Muscle layer of duodenum (tissue), 2 donors: Measurements from ENCODE around the gene RASGEF1B.

Experiments
- H3K27ac ChIP-seq: one replicate; pipeline ENCODE4 v1.7.0; 2013; ENCODE audit warnings: mild to moderate bottlenecking, low read length
- H3K27me3 ChIP-seq: one replicate; pipeline ENCODE4 v1.7.0; 2013; ENCODE audit warnings: low read depth, mild to moderate bottlenecking, control low read depth, low read length
- H3K36me3 ChIP-seq, 2 donors: one replicate each; pipeline ENCODE4 v1.7.0; 2013; ENCODE audit warnings: low read length in 2 of 2, control low read depth in 1 of 2, mild to moderate bottlenecking in 1 of 2; ENCODE audit not compliant: insufficient read depth in 2 of 2, control insufficient read depth in 1 of 2
- H3K4me1 ChIP-seq, 2 donors: one replicate each; pipeline ENCODE4 v1.7.0; 2013; ENCODE audit warnings: low read length in 2 of 2, mild to moderate bottlenecking in 2 of 2, control low read depth in 1 of 2, moderate library complexity in 1 of 2; ENCODE audit not compliant: insufficient read depth in 2 of 2, control insufficient read depth in 1 of 2
- H3K4me3 ChIP-seq, 2 donors: one replicate each; pipeline ENCODE4 v1.7.0; 2013; ENCODE audit warnings: low read length in 2 of 2, low read depth in 1 of 2, mild to moderate bottlenecking in 1 of 2
- H3K9me3 ChIP-seq, 2 donors: one replicate each; pipeline ENCODE4 v1.7.0; 2013; ENCODE audit warnings: low read length in 2 of 2, control low read depth in 1 of 2, mild to moderate bottlenecking in 1 of 2; ENCODE audit not compliant: control insufficient read depth in 1 of 2
- donor health status: healthy.

Gene RASGEF1B

GRCh38 chr4:81508411-81509185 is 36.9 kb upstream of the RASGEF1B start:
- no peaks in the 10 kb centered on the region for H3K36me3 ChIP-seq
- no peaks in the 10 kb centered on the region for H3K4me1 ChIP-seq
- no peak overlapping the region for H3K4me3 ChIP-seq
- no peaks in the 10 kb centered on the region for H3K27me3 ChIP-seq
- H3K27ac ChIP-seq: no peak overlapping the region
- H3K9me3 ChIP-seq: no peaks in the 10 kb centered on the region

DNA sequence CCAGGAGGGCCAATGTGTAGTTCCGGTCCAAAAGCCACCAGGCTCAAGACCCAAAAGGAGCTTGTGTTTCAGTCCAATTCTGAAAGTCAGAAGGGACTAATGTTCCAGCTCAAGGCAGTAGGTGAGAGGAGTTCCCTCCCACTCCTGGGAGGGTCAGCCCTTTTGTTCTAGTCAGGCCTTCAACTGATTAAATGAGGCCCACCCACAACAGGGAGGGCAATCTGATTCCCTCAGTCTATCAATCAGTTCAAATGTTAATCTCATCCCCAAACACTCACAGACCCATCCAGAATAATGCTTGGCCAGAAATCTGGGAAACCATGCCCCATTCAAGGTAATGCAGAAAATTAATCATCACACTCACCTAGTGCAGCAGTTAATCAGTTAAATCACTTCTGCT is 35.8 kb upstream of the RASGEF1B start:
- Histone ChIP-seq H3K27me3 (no peaks in the 10 kb centered on the region), H3K4me1 (no peaks in the 10 kb centered on the region), H3K4me3 (no peak overlapping the region), H3K27ac (no peak overlapping the region), H3K9me3 (no peaks in the 10 kb centered on the region), H3K36me3 (no peaks in the 10 kb centered on the region)

DNA sequence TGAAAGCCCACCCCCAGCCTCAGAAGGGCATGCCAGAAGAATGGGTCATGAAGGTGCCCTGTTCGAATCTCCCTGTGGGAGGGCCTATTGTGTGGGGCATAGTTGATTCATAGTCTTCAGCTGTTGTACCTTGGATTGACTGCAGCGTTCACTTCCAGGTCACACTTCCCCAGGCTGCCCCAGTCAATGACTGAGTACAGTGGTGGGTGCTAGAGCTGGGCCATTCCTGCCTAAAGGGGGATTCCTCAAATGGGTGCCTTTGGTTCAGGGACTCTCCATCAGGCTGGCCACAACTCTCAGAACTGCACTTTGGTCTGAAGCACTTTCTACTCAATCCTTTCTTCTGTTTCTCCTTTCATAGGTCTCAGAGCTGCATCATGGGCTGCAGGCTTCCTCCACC is 35.0 kb upstream of the RASGEF1B start:
- Histone ChIP-seq H3K4me1 (no peaks in the 10 kb centered on the region), H3K27me3 (no peaks in the 10 kb centered on the region), H3K27ac (no peak overlapping the region)

GRCh38 chr4:81505726-81506125 is 34.0 kb upstream of the RASGEF1B start:
- no peaks in the 10 kb centered on the region for H3K36me3 ChIP-seq
- peak overlapping the region; percentile 52 for H3K27ac ChIP-seq
- H3K4me1 ChIP-seq: no peaks in the 10 kb centered on the region
- H3K4me3 ChIP-seq: no peak overlapping the region
- no peaks in the 10 kb centered on the region for H3K27me3 ChIP-seq
- no peaks in the 10 kb centered on the region for H3K9me3 ChIP-seq

More for the DNA sequence above, 35.0 kb upstream of the RASGEF1B start:
- H3K36me3 ChIP-seq: no peaks in the 10 kb centered on the region
- no peak overlapping the region for H3K4me3 ChIP-seq
- H3K9me3 ChIP-seq: no peaks in the 10 kb centered on the region

DNA sequence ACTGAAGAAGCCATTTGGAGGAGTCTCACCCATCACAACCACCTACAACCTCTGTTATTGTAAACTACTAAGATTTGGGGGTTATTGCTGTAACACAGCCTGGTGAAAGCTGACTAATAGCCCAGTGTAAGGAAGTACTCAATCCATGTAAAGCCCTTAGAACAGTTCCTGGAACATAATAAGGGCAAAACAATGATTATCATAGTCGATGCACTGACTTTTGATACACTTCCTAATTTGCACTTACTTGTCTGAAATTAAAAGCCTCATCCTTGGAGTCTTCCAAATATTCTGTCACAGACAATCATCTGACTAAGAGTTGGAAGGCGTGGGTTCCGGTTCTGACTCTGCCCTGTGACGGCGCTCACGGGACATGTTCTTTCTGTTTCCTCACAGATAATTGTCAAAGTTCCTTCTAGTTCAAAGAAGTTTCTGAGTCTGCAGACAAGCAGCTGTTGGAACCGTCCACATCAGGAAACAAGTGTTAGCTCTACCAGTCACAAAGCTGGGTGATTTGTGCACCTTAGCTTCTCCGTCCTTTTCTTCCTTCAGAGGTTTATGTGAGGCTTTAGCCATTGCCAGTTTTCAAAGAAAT is 33.4 kb upstream of the RASGEF1B start:
- Histone ChIP-seq H3K4me1 (no peaks in the 10 kb centered on the region), H3K4me3 (no peak overlapping the region), H3K27ac (peak overlapping the region; percentile 59), H3K27me3 (no peaks in the 10 kb centered on the region), H3K9me3 (no peaks in the 10 kb centered on the region), H3K36me3 (no peaks in the 10 kb centered on the region)

DNA sequence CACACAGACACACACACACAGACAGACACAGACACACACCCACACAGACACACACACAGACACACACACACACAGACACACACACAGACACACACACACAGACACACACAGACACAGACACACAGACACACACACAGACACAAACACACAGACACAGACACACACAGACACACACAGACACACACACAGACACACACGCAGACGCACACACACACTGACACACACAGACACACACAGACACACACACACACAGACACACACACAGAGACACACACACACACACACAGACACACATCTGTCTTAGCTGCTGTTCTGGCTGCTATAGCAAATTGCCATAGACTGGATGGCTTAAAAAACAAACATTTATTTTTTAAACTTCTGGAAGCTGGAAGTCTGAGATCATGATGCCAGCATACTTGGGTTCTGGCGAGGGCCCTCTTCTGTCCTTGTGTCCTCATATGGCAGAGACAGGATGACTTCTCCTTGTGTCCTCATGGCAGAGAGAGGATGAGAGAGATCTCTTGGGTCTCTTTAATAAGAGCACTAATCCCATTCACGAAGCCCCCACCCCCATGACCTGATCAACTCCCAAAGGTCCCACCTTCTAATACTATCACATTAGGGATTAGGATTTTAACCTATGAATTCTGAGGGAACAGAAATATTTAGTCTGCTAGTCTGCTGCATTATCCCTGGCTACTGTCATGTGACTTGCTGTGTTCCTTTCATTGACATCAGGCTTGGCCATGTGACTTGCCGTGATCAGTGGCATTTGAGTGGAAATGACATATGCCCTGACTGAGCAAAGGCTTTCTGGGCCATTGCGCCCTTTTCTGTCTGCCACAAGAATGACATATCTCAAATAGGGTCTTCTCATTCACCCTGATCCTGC is 32.7 kb upstream of the RASGEF1B start:
- no peaks in the 10 kb centered on the region for H3K9me3 ChIP-seq
- H3K27me3 ChIP-seq: no peaks in the 10 kb centered on the region
- no peak overlapping the region for H3K4me3 ChIP-seq
- H3K36me3 ChIP-seq: no peaks in the 10 kb centered on the region
- no peaks in the 10 kb centered on the region for H3K4me1 ChIP-seq
- peak overlapping the region; percentile 59 for H3K27ac ChIP-seq

GRCh38 chr4:81503586-81503985 is 31.9 kb upstream of the RASGEF1B start:
- no peaks in the 10 kb centered on the region for H3K9me3 ChIP-seq
- no peak overlapping the region for H3K4me3 ChIP-seq
- H3K36me3 ChIP-seq: no peaks in the 10 kb centered on the region
- H3K4me1 ChIP-seq: no peaks in the 10 kb centered on the region
- peak overlapping the region; percentile 59 for H3K27ac ChIP-seq
- H3K27me3 ChIP-seq: no peaks in the 10 kb centered on the region

DNA sequence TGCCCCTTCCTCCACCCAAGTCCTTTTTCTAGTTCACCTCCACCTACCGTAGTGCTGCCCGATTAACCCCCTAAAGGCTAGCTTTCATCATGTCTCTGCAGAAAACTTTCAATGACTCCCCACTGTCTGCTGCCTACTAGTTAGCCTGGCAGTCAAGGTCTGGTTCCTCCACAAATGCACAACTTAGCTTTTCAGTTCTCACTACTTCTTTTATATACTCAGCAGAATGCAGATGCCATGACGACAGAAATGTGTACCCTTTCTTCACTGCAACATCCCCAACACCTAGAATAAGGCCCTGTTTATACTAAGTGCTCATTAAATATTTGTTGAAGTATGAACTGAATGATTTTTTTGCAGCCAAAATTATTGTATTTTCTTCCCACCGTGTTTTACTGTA is 30.9 kb upstream of the RASGEF1B start:
- Histone ChIP-seq H3K36me3 (no peaks in the 10 kb centered on the region), H3K4me1 (no peaks in the 10 kb centered on the region), H3K9me3 (no peaks in the 10 kb centered on the region), H3K27ac (no peak overlapping the region), H3K4me3 (no peak overlapping the region), H3K27me3 (no peaks in the 10 kb centered on the region)

- no peaks in the 10 kb centered on the region for H3K9me3 ChIP-seq
- no peaks in the 10 kb centered on the region for H3K36me3 ChIP-seq
- H3K4me3 ChIP-seq: no peak overlapping the region
- no peaks in the 10 kb centered on the region for H3K4me1 ChIP-seq
- H3K27me3 ChIP-seq: no peaks in the 10 kb centered on the region
- H3K27ac ChIP-seq: no peak overlapping the region
Observed at GRCh38 chr4:81499840-81500239, 28.1 kb upstream of the RASGEF1B start.

DNA sequence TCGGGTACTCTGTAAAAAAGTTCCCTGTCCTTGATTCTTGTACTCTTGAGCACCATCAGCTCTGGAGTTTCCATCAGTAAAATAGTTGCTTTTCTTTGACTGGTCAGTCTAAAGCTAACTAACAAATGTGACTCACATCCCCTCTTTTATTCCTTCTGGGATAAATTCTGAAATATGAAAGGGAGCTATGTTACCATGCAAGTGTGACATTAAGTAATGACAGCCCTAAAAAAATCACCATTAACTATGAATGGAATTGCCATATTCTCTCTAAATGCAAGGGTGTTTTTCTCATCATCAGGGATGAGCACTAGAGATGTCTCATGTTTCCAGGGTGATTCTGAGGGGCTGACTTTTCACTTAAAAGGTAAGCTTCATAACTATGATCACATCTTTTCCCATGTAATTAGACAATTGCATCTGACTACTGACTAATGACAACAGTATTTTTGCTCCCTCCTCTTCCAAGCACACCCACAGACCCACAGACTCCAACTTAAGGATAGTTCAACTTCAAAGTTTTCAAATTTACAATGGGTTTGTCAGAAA is 26.9 kb upstream of the RASGEF1B start:
- Histone ChIP-seq H3K36me3 (no peaks in the 10 kb centered on the region), H3K27me3 (no peaks in the 10 kb centered on the region), H3K4me1 (no peaks in the 10 kb centered on the region), H3K9me3 (no peaks in the 10 kb centered on the region), H3K27ac (no peak overlapping the region), H3K4me3 (no peak overlapping the region)

DNA sequence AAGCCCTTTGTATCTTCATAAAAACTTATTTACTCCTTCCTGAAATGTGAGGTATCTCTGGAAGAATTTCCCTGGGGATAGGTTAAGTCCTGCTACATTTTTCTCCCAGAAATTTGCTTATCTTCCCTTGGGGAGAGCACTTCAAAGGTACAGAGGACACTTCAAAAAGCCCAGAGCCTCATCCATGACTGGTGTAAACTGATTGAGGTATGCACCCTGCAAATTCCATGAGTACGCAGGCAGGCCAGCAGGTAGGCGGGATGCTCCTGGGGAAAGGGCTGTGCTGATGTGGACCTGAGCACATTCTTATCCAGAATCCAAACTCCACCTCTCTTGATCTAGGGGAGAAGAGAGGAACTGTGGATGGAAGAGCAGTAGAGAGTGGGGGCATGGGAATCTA is 26.3 kb upstream of the RASGEF1B start:
- Histone ChIP-seq H3K4me3 (no peak overlapping the region), H3K9me3 (no peaks in the 10 kb centered on the region), H3K4me1 (peaks cover 0 to under 1% of the 10 kb centered on the region in 2 donors), H3K36me3 (no peaks in the 10 kb centered on the region), H3K27ac (no peak overlapping the region), H3K27me3 (no peaks in the 10 kb centered on the region)
